CD4-positive, CD25-positive, alpha-beta regulatory T cell (primary cell): Measurements from ENCODE around the gene EML1. TPM values are rescaled to one million over a fixed set of nuclear protein-coding genes. Genes with fewer than 3 reads are reported as not detected.

Experiments used
- ATAC-seq, 2 donors: fragments of 150-1000 bp; cut with Tn5 transposase; one replicate each; pipeline ENCODE4 v1.10.0; 2021; ENCODE audit warnings: low read depth in 2 of 2, moderate number of reproducible peaks in 2 of 2, moderate library complexity in 1 of 2
- DNase-seq, 3 donors: peaks; one replicate each; pipeline versions ENCODE4 v3.0.0 to v3.0.0-alpha.2; 2012 to 2022; ENCODE audit warnings: mixed read lengths in 1 of 3
- H3K27ac ChIP-seq: one replicate; pipeline ENCODE4 v1.7.0; 2013; ENCODE audit warnings: mild to moderate bottlenecking, low read length; ENCODE audit not compliant: insufficient read depth, poor library complexity, severe bottlenecking
- H3K27me3 ChIP-seq: one replicate; pipeline ENCODE4 v1.7.0; 2013; ENCODE audit warnings: low read length; ENCODE audit not compliant: control insufficient read depth, insufficient read depth
- H3K36me3 ChIP-seq: one replicate; pipeline ENCODE4 v1.7.0; 2013; ENCODE audit warnings: mild to moderate bottlenecking, low read length, moderate library complexity; ENCODE audit not compliant: control insufficient read depth, insufficient read depth
- H3K4me1 ChIP-seq: 2 replicates; pipeline ENCODE4 v1.7.0; 2013; ENCODE audit warnings: mild to moderate bottlenecking, low read length; ENCODE audit not compliant: insufficient read depth, control insufficient read depth, poor library complexity, severe bottlenecking
- H3K4me3 ChIP-seq: one replicate; pipeline ENCODE4 v1.7.0; 2013; ENCODE audit warnings: low read depth, mild to moderate bottlenecking, low read length, moderate library complexity
- H3K9me3 ChIP-seq, 2 experiments: 1 replicate in 1 of 2; 2 replicates in 1 of 2; pipeline ENCODE4 v1.7.0; 2013; ENCODE audit warnings: low read length in 2 of 2, mild to moderate bottlenecking in 1 of 2, moderate library complexity in 1 of 2; ENCODE audit not compliant: control insufficient read depth in 2 of 2
- H3K27ac Mint-ChIP-seq, 3 donors: one replicate each; pipeline ENCODE4 v1.8.0; 2020 to 2022; ENCODE audit warnings: mild to moderate bottlenecking in 3 of 3, mixed read lengths in 3 of 3, moderate library complexity in 2 of 3
- H3K27me3 Mint-ChIP-seq: one replicate; pipeline ENCODE4 v1.8.0; 2022; ENCODE audit warnings: mild to moderate bottlenecking, mixed read lengths
- H3K36me3 Mint-ChIP-seq: one replicate; pipeline ENCODE4 v1.8.0; 2020; ENCODE audit warnings: mixed read lengths
- H3K4me1 Mint-ChIP-seq, 4 donors: one replicate each; pipeline ENCODE4 v1.8.0; 2020 to 2022; ENCODE audit warnings: mixed read lengths in 4 of 4, mild to moderate bottlenecking in 1 of 4
- H3K4me3 Mint-ChIP-seq, 4 donors: one replicate each; pipeline ENCODE4 v1.8.0; 2020 to 2022; ENCODE audit warnings: mild to moderate bottlenecking in 4 of 4, mixed read lengths in 4 of 4, moderate library complexity in 3 of 4
- H3K9me3 Mint-ChIP-seq, 7 donors: one replicate each; pipeline ENCODE4 v1.8.0; 2020 to 2022; ENCODE audit warnings: mixed read lengths in 7 of 7, mild to moderate bottlenecking in 3 of 7, moderate library complexity in 2 of 7
- polyA plus RNA-seq, 4 donors: library from polyadenylated mRNA; unstranded; fragments of 300-500 nt; fragmentation: Illumina TruSeq; gene quantifications; one replicate each; pipeline ENCODE4 v1.2.3, GENCODE V29; 2021
- total RNA-seq: library from RNA; stranded (reverse); gene quantifications from one replicate; pipeline ENCODE4 v1.2.3, GENCODE V29; 2022

EML1 gene, protein sequence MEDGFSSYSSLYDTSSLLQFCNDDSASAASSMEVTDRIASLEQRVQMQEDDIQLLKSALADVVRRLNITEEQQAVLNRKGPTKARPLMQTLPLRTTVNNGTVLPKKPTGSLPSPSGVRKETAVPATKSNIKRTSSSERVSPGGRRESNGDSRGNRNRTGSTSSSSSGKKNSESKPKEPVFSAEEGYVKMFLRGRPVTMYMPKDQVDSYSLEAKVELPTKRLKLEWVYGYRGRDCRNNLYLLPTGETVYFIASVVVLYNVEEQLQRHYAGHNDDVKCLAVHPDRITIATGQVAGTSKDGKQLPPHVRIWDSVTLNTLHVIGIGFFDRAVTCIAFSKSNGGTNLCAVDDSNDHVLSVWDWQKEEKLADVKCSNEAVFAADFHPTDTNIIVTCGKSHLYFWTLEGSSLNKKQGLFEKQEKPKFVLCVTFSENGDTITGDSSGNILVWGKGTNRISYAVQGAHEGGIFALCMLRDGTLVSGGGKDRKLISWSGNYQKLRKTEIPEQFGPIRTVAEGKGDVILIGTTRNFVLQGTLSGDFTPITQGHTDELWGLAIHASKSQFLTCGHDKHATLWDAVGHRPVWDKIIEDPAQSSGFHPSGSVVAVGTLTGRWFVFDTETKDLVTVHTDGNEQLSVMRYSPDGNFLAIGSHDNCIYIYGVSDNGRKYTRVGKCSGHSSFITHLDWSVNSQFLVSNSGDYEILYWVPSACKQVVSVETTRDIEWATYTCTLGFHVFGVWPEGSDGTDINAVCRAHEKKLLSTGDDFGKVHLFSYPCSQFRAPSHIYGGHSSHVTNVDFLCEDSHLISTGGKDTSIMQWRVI
- total RNA-seq (not detected), polyA plus RNA-seq (not detected)

DNA sequence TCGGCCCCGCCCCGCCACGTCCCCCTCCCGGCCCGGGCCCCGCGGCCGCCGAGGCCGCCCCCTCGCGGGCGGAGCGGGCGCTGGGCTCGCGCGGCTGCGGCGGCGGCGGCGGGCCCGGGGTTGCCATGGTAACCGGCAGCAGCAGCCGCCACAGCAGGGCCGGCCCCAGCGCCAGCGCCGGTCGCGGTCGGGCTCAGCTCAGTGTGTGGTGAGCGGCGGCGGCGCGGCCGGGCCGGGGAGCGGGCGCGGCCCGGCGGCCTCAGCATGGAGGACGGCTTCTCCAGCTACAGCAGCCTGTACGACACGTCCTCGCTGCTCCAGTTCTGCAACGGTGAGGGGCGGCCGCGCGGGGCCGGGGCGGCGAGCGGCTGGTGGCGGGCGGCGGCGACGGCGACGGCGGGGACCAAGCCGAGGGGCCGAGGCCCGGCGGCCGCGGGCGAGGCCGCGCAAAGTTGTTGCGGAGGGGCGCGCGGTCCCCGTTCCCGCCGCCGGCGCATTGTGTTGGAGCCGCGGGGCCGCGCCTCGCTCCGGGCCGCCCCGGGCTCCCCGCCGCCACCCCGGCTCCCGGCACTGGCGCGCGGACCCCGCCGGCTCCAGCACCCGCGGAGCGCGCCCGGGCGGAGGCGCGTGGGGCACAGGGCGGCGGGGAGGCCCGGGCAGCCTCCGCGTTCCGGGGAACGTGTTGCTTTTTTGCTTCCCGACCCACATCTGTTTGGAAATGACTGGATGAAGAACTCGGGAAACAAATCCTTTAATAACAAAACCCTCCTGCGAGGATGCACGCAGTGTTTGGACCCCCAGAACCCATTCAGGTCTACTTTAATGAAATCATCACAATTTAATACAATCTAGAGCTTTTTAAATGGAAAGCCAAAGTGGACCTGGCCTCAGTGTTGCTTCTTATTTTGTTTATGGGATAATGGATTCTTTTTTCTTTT, at the start of gene EML1:
Gene EML1 (plus strand): TSS at position 201 of the 938 bp plus-strand sequence. CDS start 64 bp downstream, at position 265.
- Histone ChIP-seq H3K27me3 (peaks cover 55% of the 10 kb centered on the region), H3K4me3 (peak within 1 kb of the TSS; percentile 41), H3K36me3 (no peaks in the 10 kb centered on the region), H3K4me1 (peaks cover 5% of the 10 kb centered on the region), H3K9me3 (no peaks in the 10 kb centered on the region), H3K27ac (no peak within 1 kb of the TSS)
- peak; percentile 60 to 74 (median 63) for DNase-seq
- Mint-ChIP-seq H3K36me3 (no peaks in the 10 kb centered on the region), H3K9me3 (no peaks in the 10 kb centered on the region), H3K27me3 (peaks cover 61% of the 10 kb centered on the region), H3K4me1 (peaks cover 0 to 20% (median 4%) of the 10 kb centered on the region in 4 donors), H3K27ac (peak within 1 kb of the TSS in 1 of 3 donors; percentile 9), H3K4me3 (peak within 1 kb of the TSS; percentile 48 to 90 (median 74))
- peak; percentile 74 to 82 for ATAC-seq

DNA sequence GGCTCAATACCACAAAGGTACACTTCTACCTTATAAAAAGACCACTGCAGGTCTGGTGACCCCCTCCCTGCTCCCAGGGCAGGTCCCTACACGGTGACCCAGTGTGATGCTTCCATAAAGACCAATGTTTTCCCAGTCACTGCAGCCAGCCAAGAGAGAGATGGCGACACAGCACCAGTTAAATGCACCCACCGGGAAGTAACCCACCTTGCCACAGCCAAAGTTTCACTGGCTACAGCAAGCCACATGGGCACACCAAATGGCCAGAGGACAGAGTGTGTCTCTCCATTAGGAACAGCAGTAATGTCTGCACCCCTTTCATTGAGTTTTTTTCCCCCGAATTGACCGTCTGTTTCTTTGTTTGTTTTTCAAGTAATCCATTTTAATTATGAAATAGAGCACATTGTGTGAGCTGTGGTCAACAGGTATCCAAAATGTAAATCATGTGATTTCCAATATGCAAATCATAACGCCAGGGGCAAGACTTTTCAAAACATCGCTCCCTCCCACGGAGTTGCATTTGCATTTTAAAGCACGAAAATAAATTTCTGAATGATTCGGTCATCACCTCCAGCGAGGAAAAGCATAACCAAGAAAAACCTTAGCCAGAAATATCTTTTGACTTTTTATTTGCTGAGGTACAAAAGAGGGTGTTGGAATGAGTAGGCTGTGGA, 48.9 kb upstream of the EML1 start:
- H3K4me3 ChIP-seq: no peak overlapping the region
- peaks cover 0 to 1% (median 0%) of the 10 kb centered on the region in 7 donors for H3K9me3 Mint-ChIP-seq
- no peaks in the 10 kb centered on the region for H3K36me3 ChIP-seq
- peaks cover 15% of the 10 kb centered on the region for H3K27me3 Mint-ChIP-seq
- peaks cover 0 to 11% (median 2%) of the 10 kb centered on the region in 4 donors for H3K4me1 Mint-ChIP-seq
- H3K9me3 ChIP-seq: no peaks in the 10 kb centered on the region
- H3K27ac Mint-ChIP-seq: no peak overlapping the region
- peaks cover 4% of the 10 kb centered on the region for H3K27me3 ChIP-seq
- no peaks in the 10 kb centered on the region for H3K36me3 Mint-ChIP-seq
- ATAC-seq (no peak), DNase-seq (no peak)
- H3K4me1 ChIP-seq: peaks cover 4% of the 10 kb centered on the region
- no peak overlapping the region for H3K4me3 Mint-ChIP-seq
- no peak overlapping the region for H3K27ac ChIP-seq

GRCh38 chr14:99744873-99745224, 48.4 kb upstream of the EML1 start:
- H3K36me3 Mint-ChIP-seq: no peaks in the 10 kb centered on the region
- DNase-seq (no peak), ATAC-seq (no peak)
- Histone ChIP-seq H3K4me3 (no peak overlapping the region), H3K4me1 (peaks cover 4% of the 10 kb centered on the region), H3K36me3 (no peaks in the 10 kb centered on the region), H3K9me3 (no peaks in the 10 kb centered on the region), H3K27ac (no peak overlapping the region), H3K27me3 (peaks cover 4% of the 10 kb centered on the region)
- H3K4me1 Mint-ChIP-seq: peaks cover 0 to 11% (median 2%) of the 10 kb centered on the region in 4 donors
- peaks cover 11% of the 10 kb centered on the region for H3K27me3 Mint-ChIP-seq
- H3K27ac Mint-ChIP-seq: no peak overlapping the region
- peak overlapping the region in 1 of 4 donors; percentile 78 for H3K4me3 Mint-ChIP-seq
- H3K9me3 Mint-ChIP-seq: no peaks in the 10 kb centered on the region

DNA sequence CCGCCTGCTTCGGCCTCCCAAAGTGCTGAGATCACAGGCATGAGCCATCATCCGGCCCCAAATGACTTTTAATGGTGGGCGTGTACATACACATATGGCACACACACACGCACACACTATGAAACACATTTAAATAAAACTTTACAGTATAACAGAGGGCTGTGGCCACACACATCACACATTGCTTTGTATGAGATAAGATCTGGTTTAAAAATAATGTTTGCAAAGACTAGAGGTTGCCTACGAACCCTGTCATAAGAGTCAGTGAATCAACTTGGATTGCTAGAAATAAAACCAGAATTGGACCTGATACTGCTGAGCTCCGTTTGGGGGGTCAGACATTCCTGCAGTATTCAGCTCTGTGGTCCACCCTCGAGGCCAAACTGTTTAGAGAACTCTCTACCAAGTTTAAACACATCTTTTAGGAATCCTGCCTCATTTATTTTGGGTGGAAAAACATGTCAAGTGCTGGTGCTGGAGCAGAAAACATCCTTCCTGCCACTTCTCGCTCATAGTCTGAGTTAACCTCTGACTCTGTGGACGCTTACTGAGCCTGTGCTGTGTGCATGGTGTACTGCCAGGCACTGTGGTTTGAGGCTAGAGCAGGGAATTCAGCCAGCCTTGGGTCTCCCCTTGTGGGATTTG, 47.8 kb upstream of the EML1 start:
- Histone ChIP-seq H3K9me3 (no peaks in the 10 kb centered on the region), H3K4me3 (no peak overlapping the region), H3K27ac (no peak overlapping the region), H3K36me3 (no peaks in the 10 kb centered on the region), H3K27me3 (peaks cover 4% of the 10 kb centered on the region), H3K4me1 (peaks cover 4% of the 10 kb centered on the region)
- peaks cover 11% of the 10 kb centered on the region for H3K27me3 Mint-ChIP-seq
- H3K27ac Mint-ChIP-seq: no peak overlapping the region
- DNase-seq (no peak), ATAC-seq (no peak)
- H3K9me3 Mint-ChIP-seq: no peaks in the 10 kb centered on the region
- H3K36me3 Mint-ChIP-seq: no peaks in the 10 kb centered on the region
- H3K4me1 Mint-ChIP-seq: peaks cover 0 to 11% (median 2%) of the 10 kb centered on the region in 4 donors
- H3K4me3 Mint-ChIP-seq: peak overlapping the region in 1 of 4 donors; percentile 78

DNA sequence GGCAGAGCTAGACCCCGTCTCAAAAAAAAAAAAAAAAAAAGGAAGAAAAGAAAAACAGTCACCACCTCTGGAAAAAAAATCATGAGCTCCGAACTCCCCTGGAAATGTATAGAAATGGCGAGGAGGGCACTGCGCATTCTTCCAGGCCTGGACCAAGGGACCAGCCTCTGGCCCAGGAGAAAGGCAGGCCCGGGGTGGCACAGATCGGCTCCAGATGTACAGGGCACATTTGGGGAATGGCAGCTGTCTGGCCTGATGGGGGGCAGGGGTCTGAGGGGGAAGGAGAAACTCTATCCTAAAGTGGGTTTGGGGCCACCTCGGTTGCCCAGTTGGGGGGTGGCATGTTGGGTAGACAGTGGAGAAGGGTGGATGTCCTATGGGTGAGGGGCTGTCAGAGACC, 46.0 kb upstream of the EML1 start:
- H3K9me3 ChIP-seq: no peaks in the 10 kb centered on the region
- no peaks in the 10 kb centered on the region for H3K36me3 ChIP-seq
- Mint-ChIP-seq H3K4me3 (no peak overlapping the region), H3K27me3 (peaks cover 23% of the 10 kb centered on the region), H3K27ac (no peak overlapping the region), H3K36me3 (no peaks in the 10 kb centered on the region), H3K9me3 (no peaks in the 10 kb centered on the region), H3K4me1 (peaks cover 0 to 14% (median 3%) of the 10 kb centered on the region in 4 donors)
- H3K4me1 ChIP-seq: peaks cover 4% of the 10 kb centered on the region
- H3K27me3 ChIP-seq: peaks cover 4% of the 10 kb centered on the region
- no peak overlapping the region for H3K27ac ChIP-seq
- no peak overlapping the region for H3K4me3 ChIP-seq
- DNase-seq (no peak), ATAC-seq (no peak)

DNA sequence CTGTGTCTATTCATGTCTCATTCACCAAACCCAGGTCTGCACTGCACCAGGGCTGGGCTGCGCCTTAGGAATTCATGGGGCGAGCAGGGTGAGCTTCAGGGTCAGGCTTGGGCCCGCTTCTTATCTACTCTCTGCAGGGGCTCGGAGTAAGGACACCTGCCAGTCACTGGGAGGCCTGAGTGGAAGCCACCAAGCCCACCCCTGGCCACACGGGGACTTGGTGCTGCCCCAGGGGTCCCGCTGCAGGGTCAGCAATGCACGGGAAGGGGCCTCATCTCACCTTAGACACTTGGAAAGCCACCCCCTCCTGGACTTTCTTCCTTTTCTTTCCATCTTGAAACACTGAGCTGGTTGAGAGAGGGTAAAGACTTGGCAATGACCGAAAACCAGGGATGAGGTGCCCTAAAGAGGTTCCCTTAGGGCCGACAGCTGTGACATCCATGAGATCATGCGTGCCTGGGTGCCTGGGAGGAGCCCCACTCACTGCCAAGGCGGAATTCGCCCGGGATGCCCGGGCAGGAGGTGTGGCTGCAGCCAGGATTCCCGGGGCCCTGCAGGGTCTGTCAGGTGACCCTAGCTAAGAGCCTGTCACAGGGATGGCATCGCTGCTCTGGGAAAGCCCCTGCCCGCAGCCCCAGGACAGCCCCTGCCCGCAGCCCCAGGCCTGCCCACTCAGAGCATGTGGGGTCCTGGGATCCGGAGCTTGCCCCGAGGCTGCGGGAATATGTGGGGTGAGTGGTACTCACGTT, 45.5 kb upstream of the EML1 start:
- Histone ChIP-seq H3K27ac (no peak overlapping the region), H3K9me3 (no peaks in the 10 kb centered on the region), H3K4me3 (no peak overlapping the region), H3K27me3 (peaks cover 4% of the 10 kb centered on the region), H3K36me3 (no peaks in the 10 kb centered on the region), H3K4me1 (peaks cover 4% of the 10 kb centered on the region)
- no peak overlapping the region for H3K27ac Mint-ChIP-seq
- H3K9me3 Mint-ChIP-seq: no peaks in the 10 kb centered on the region
- no peaks in the 10 kb centered on the region for H3K36me3 Mint-ChIP-seq
- ATAC-seq: no peak
- DNase-seq: no peak
- no peak overlapping the region for H3K4me3 Mint-ChIP-seq
- H3K4me1 Mint-ChIP-seq: peaks cover 0 to 14% (median 3%) of the 10 kb centered on the region in 4 donors
- H3K27me3 Mint-ChIP-seq: peaks cover 25% of the 10 kb centered on the region
